Ascending aorta (tissue), 2 donors: Measurements from ENCODE around the gene ZIC1. TPM values are rescaled to one million over a fixed set of nuclear protein-coding genes. Genes with fewer than 3 reads are reported as not detected.

Experiments
- DNase-seq, 2 donors: peaks; one replicate each; pipeline ENCODE4 v3.0.0-alpha.2; 2019; ENCODE audit warnings: low spot score in 2 of 2
- H3K27ac ChIP-seq, 2 donors: fragments of 200-600 bp; sonication (generic); one replicate each; pipeline ENCODE4 v1.5.1; 2016 to 2017; ENCODE audit warnings: mild to moderate bottlenecking in 1 of 2
- H3K27me3 ChIP-seq: fragments of 200-600 bp; sonication (generic); one replicate; pipeline ENCODE4 v1.5.1; 2017
- H3K36me3 ChIP-seq, 2 donors: fragments of 200-600 bp; sonication (generic); one replicate each; pipeline ENCODE4 v1.5.1; 2016
- H3K4me1 ChIP-seq, 2 donors: fragments of 200-600 bp; sonication (generic); one replicate each; pipeline ENCODE4 v1.5.1; 2016 to 2017; ENCODE audit warnings: mild to moderate bottlenecking in 1 of 2
- H3K4me3 ChIP-seq, 2 donors: fragments of 200-600 bp; sonication (generic); one replicate each; pipeline ENCODE4 v1.5.1; 2016 to 2017; ENCODE audit warnings: mild to moderate bottlenecking in 1 of 2
- H3K9me3 ChIP-seq, 2 donors: fragments of 200-600 bp; sonication (generic); one replicate each; pipeline ENCODE4 v1.5.1; 2016
- CTCF ChIP-seq, 3 experiments: fragments of 200-600 bp in 2 of 3; fragments of 450-650 bp in 1 of 3; sonication (generic) in 2 of 3; IDR thresholded peaks; one replicate each; pipeline ENCODE4 v1.5.1; 2016 to 2019; ENCODE audit warnings: antibody characterized with exemption in 3 of 3, mild to moderate bottlenecking in 1 of 3, moderate library complexity in 1 of 3
- intact Hi-C: fragments of 100-400 bp; cut with DNase I; formaldehyde crosslinking; loops from one replicate; pipeline ENCODE4 v1.15.1; 2023
- total RNA-seq: library from RNA; depleted of rRNA; stranded (reverse); fragments of >200 nt; gene quantifications from one replicate; pipeline ENCODE4 v1.1.0, GENCODE V29; 2016

ZIC1 gene
- total RNA-seq, 1 donor from 2014 or later = 1.5 TPM

GRCh38 chr3:147391781-147392624 lies 17.2 kb upstream of the ZIC1 start:
- DNase-seq = no peak
- no peak for TF ChIP-seq CTCF (IDR thresholded peaks at IDR 0.05)
- H3K4me1 ChIP-seq = peaks cover 0 to 19% of the 10 kb centered on the region in 2 donors
- intact Hi-C loops = loop anchor here (10.0 kb wide), 1 partner anchor 683 kb away; no protein-coding TSS in a partner anchor
- peak overlapping the region; percentile 34 to 37 for H3K4me3 ChIP-seq
- no peaks in the 10 kb centered on the region for H3K36me3 ChIP-seq
- H3K27ac ChIP-seq = no peak overlapping the region
- H3K27me3 ChIP-seq = peaks cover 45% of the 10 kb centered on the region
- H3K9me3 ChIP-seq = no peaks in the 10 kb centered on the region

- Histone ChIP-seq H3K27me3 (peaks cover 43% of the 10 kb centered on the region), H3K4me1 (peaks cover 0 to 21% of the 10 kb centered on the region in 2 donors), H3K9me3 (no peaks in the 10 kb centered on the region), H3K36me3 (no peaks in the 10 kb centered on the region), H3K4me3 (peak overlapping the region; percentile 34 to 37), H3K27ac (no peak overlapping the region)
- intact Hi-C loops = loop anchor here (10.0 kb wide), 1 partner anchor 682 kb away; no protein-coding TSS in a partner anchor
- TF ChIP-seq CTCF (IDR thresholded peaks at IDR 0.05) = no peak
- DNase-seq = no peak
These were observed 16.6 kb upstream of the ZIC1 start for GRCh38 chr3:147392625-147392946.

GRCh38 chr3:147393261-147393942 lies 15.8 kb upstream of the ZIC1 start:
- Histone ChIP-seq H3K27ac (no peak overlapping the region), H3K36me3 (no peaks in the 10 kb centered on the region), H3K9me3 (no peaks in the 10 kb centered on the region), H3K27me3 (peaks cover 37% of the 10 kb centered on the region), H3K4me3 (peak overlapping the region; percentile 38 to 45), H3K4me1 (peaks cover 0 to 21% of the 10 kb centered on the region in 2 donors)
- no peak for TF ChIP-seq CTCF (IDR thresholded peaks at IDR 0.05)
- DNase-seq = no peak
- intact Hi-C loops = loop anchor here (10.0 kb wide), 1 partner anchor 681 kb away; no protein-coding TSS in a partner anchor

- no peak for TF ChIP-seq CTCF (IDR thresholded peaks at IDR 0.05)
- Histone ChIP-seq H3K27me3 (peaks cover 37% of the 10 kb centered on the region), H3K27ac (no peak overlapping the region), H3K4me3 (peak overlapping the region; percentile 38 to 45), H3K4me1 (peaks cover 0 to 21% of the 10 kb centered on the region in 2 donors), H3K9me3 (no peaks in the 10 kb centered on the region), H3K36me3 (no peaks in the 10 kb centered on the region)
- intact Hi-C loops = loop anchor here (10.0 kb wide), 1 partner anchor 681 kb away; no protein-coding TSS in a partner anchor
- no peak for DNase-seq
These were observed 15.0 kb upstream of the ZIC1 start for GRCh38 chr3:147393943-147394883.

- intact Hi-C loops = loop anchor here (10.0 kb wide), 1 partner anchor 680 kb away; no protein-coding TSS in a partner anchor
- Histone ChIP-seq H3K27me3 (peaks cover 37% of the 10 kb centered on the region), H3K4me1 (peaks cover 0 to 21% of the 10 kb centered on the region in 2 donors)
These were observed 14.3 kb upstream of the ZIC1 start for GRCh38 chr3:147394884-147395225.

More at GRCh38 chr3:147394884-147395225, 14.3 kb upstream of the ZIC1 start:
- H3K9me3 ChIP-seq = no peaks in the 10 kb centered on the region
- no peak overlapping the region for H3K4me3 ChIP-seq
- no peak for TF ChIP-seq CTCF (IDR thresholded peaks at IDR 0.05)
- no peak for DNase-seq
- H3K27ac ChIP-seq = no peak overlapping the region
- H3K36me3 ChIP-seq = no peaks in the 10 kb centered on the region
